K562 (cell line): Measurements from ENCODE around the gene AHCYL2. TPM values are rescaled to one million over a fixed set of nuclear protein-coding genes. Genes with fewer than 3 reads are reported as not detected.

Source experiments
- CSDE1 ChIP-seq, 2 experiments: fragments of 450-650 bp; IDR thresholded peaks; 2 replicates each; pipeline ENCODE4 v1.6.1; 2016; ENCODE audit warnings: mild to moderate bottlenecking in 1 of 2
- ETV6 ChIP-seq, 3 experiments: fragments of 150-350 bp in 1 of 3; sonication (generic) in 1 of 3; formaldehyde crosslinking in 1 of 3; IDR thresholded peaks; 2 replicates each; pipeline versions ENCODE4 v1.6.1 to v1.8.0; 2014 to 2022; ENCODE audit warnings: borderline replicate concordance in 2 of 3, low read depth in 2 of 3, antibody characterized with exemption in 1 of 3, low read length in 1 of 3, mild to moderate bottlenecking in 1 of 3, missing genetic modification reagents in 1 of 3
- JUN ChIP-seq, 2 experiments: sonication (generic) in 1 of 2; formaldehyde crosslinking in 1 of 2; IDR thresholded peaks; 2 replicates each; pipeline versions ENCODE4 v1.6.1 to v1.8.0; 2012 to 2022; ENCODE audit warnings: borderline replicate concordance in 2 of 2, mild to moderate bottlenecking in 2 of 2, improper control_type of control experiment in 1 of 2, low read depth in 1 of 2, low read length in 1 of 2, missing genetic modification reagents in 1 of 2
- SMARCA4 ChIP-seq: fragments of 450-650 bp; IDR thresholded peaks from 2 replicates; pipeline ENCODE4 v1.6.1; 2016
- SRSF1 ChIP-seq: fragments of 200-400 bp; formaldehyde crosslinking; IDR thresholded peaks from 2 replicates; pipeline ENCODE4 v1.6.1; 2017; ENCODE audit warnings: mild to moderate bottlenecking, low read depth, low read length, moderate library complexity
- ZNF589 ChIP-seq: fragments of 200-800 bp; sonication (Bioruptor generic); IDR thresholded peaks from 2 replicates; pipeline ENCODE4 v1.6.1; 2016; ENCODE audit warnings: low read depth, missing genetic modification characterization, missing compliant biosample characterization
- polyA plus RNA-seq, 8 experiments: library from polyadenylated mRNA; depleted of rRNA in 4 of 8; stranded (reverse) in 5 of 8; unstranded in 3 of 8; fragments of >200 nt; fragmentation: Nextera tagmentation in 2 of 8; fragmentation: Illumina TruSeq in 1 of 8; extraction: Ambion mirVana in 2 of 8; extraction: Trizol in 1 of 8; gene quantifications; 2 replicates each; pipeline versions ENCODE4 v1.2.1 to v1.2.3, GENCODE V29; 2011 to 2014; ENCODE audit warnings: inconsistent platforms in 1 of 8, missing spikeins in 1 of 8
- total RNA-seq, 7 experiments: library from RNA; depleted of rRNA in 6 of 7; stranded (reverse); fragments of >200 nt in 6 of 7; fragmentation: Illumina TruSeq in 2 of 7; extraction: Trizol in 2 of 7; gene quantifications; 2 replicates each; pipeline versions ENCODE4 v1.2.1 to v1.2.3, GENCODE V29; 2011 to 2021; ENCODE audit warnings: low replicate concordance in 1 of 7
- TF ChIP-seq, protein P1 (sequence below), 3 experiments: fragments of 200-800 bp in 1 of 3; fragments of 250-450 bp in 1 of 3; fragments of 450-650 bp in 1 of 3; sonication (Bioruptor Pico) in 1 of 3; sonication (Bioruptor generic) in 1 of 3; formaldehyde crosslinking in 1 of 3; IDR thresholded peaks; 2 replicates each; pipeline versions ENCODE4 v1.6.1 to v1.8.0; 2016 to 2022; ENCODE audit warnings: mild to moderate bottlenecking in 2 of 3, missing genetic modification characterization in 2 of 3, missing compliant biosample characterization in 1 of 3, moderate library complexity in 1 of 3
- TF ChIP-seq, protein P2 (sequence below): fragments of 450-650 bp; IDR thresholded peaks from 2 replicates; pipeline ENCODE4 v1.6.1; 2014; ENCODE audit warnings: low read depth, mild to moderate bottlenecking, moderate library complexity, borderline replicate concordance
- TF ChIP-seq, protein P3 (sequence below): sonication (generic); formaldehyde crosslinking; IDR thresholded peaks from 2 replicates; pipeline ENCODE4 v1.8.0; 2023; ENCODE audit warnings: missing genetic modification reagents, mild to moderate bottlenecking, borderline replicate concordance
- TF ChIP-seq, protein P4 (sequence below): sonication (generic); formaldehyde crosslinking; IDR thresholded peaks from 2 replicates; pipeline ENCODE4 v1.8.1; 2023; ENCODE audit warnings: mild to moderate bottlenecking, missing genetic modification reagents

Gene AHCYL2
- total and polyA plus RNA-seq, 9 of the 15 experiments (the other 6 are each of a cell fraction or from before 2014, with no cell fraction given), result 0.93 to 10.5 (median 5.2) TPM

- TF ChIP-seq, protein P1, sequence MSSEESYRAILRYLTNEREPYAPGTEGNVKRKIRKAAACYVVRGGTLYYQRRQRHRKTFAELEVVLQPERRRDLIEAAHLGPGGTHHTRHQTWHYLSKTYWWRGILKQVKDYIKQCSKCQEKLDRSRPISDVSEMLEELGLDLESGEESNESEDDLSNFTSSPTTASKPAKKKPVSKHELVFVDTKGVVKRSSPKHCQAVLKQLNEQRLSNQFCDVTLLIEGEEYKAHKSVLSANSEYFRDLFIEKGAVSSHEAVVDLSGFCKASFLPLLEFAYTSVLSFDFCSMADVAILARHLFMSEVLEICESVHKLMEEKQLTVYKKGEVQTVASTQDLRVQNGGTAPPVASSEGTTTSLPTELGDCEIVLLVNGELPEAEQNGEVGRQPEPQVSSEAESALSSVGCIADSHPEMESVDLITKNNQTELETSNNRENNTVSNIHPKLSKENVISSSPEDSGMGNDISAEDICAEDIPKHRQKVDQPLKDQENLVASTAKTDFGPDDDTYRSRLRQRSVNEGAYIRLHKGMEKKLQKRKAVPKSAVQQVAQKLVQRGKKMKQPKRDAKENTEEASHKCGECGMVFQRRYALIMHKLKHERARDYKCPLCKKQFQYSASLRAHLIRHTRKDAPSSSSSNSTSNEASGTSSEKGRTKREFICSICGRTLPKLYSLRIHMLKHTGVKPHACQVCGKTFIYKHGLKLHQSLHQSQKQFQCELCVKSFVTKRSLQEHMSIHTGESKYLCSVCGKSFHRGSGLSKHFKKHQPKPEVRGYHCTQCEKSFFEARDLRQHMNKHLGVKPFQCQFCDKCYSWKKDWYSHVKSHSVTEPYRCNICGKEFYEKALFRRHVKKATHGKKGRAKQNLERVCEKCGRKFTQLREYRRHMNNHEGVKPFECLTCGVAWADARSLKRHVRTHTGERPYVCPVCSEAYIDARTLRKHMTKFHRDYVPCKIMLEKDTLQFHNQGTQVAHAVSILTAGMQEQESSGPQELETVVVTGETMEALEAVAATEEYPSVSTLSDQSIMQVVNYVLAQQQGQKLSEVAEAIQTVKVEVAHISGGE (CRISPR knock-in tag; IDR thresholded peaks at IDR 0.05), result 0 out of 6 replicates have a peak, but pooled peaks of 1 of the 3 experiments have one; percentile 46
- TF ChIP-seq, protein P2, sequence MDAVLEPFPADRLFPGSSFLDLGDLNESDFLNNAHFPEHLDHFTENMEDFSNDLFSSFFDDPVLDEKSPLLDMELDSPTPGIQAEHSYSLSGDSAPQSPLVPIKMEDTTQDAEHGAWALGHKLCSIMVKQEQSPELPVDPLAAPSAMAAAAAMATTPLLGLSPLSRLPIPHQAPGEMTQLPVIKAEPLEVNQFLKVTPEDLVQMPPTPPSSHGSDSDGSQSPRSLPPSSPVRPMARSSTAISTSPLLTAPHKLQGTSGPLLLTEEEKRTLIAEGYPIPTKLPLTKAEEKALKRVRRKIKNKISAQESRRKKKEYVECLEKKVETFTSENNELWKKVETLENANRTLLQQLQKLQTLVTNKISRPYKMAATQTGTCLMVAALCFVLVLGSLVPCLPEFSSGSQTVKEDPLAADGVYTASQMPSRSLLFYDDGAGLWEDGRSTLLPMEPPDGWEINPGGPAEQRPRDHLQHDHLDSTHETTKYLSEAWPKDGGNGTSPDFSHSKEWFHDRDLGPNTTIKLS, result no peak
- TF ChIP-seq ETV6 (IDR thresholded peaks at IDR 0.05; ENCODE audit: borderline replicate concordance in 1 of 2, low read depth in 2 of 2, low read length in 1 of 2) (no peak), ETV6 (CRISPR knock-in tag; IDR thresholded peaks at IDR 0.05; ENCODE audit: borderline replicate concordance) (no peak), SMARCA4 (no peak), JUN (IDR thresholded peaks at IDR 0.05; ENCODE audit: borderline replicate concordance, low read depth, low read length) (no peak), JUN (CRISPR knock-in tag; IDR thresholded peaks at IDR 0.05; ENCODE audit: borderline replicate concordance) (no peak), CSDE1 (IDR thresholded peaks at IDR 0.05) (no peak; a peak in 1 of 4 replicates), SRSF1 (no peak), ZNF589 (no peak)
- TF ChIP-seq, protein P3, sequence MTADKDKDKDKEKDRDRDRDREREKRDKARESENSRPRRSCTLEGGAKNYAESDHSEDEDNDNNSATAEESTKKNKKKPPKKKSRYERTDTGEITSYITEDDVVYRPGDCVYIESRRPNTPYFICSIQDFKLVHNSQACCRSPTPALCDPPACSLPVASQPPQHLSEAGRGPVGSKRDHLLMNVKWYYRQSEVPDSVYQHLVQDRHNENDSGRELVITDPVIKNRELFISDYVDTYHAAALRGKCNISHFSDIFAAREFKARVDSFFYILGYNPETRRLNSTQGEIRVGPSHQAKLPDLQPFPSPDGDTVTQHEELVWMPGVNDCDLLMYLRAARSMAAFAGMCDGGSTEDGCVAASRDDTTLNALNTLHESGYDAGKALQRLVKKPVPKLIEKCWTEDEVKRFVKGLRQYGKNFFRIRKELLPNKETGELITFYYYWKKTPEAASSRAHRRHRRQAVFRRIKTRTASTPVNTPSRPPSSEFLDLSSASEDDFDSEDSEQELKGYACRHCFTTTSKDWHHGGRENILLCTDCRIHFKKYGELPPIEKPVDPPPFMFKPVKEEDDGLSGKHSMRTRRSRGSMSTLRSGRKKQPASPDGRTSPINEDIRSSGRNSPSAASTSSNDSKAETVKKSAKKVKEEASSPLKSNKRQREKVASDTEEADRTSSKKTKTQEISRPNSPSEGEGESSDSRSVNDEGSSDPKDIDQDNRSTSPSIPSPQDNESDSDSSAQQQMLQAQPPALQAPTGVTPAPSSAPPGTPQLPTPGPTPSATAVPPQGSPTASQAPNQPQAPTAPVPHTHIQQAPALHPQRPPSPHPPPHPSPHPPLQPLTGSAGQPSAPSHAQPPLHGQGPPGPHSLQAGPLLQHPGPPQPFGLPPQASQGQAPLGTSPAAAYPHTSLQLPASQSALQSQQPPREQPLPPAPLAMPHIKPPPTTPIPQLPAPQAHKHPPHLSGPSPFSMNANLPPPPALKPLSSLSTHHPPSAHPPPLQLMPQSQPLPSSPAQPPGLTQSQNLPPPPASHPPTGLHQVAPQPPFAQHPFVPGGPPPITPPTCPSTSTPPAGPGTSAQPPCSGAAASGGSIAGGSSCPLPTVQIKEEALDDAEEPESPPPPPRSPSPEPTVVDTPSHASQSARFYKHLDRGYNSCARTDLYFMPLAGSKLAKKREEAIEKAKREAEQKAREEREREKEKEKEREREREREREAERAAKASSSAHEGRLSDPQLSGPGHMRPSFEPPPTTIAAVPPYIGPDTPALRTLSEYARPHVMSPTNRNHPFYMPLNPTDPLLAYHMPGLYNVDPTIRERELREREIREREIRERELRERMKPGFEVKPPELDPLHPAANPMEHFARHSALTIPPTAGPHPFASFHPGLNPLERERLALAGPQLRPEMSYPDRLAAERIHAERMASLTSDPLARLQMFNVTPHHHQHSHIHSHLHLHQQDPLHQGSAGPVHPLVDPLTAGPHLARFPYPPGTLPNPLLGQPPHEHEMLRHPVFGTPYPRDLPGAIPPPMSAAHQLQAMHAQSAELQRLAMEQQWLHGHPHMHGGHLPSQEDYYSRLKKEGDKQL (CRISPR knock-in tag), result no peak
- TF ChIP-seq, protein P4, sequence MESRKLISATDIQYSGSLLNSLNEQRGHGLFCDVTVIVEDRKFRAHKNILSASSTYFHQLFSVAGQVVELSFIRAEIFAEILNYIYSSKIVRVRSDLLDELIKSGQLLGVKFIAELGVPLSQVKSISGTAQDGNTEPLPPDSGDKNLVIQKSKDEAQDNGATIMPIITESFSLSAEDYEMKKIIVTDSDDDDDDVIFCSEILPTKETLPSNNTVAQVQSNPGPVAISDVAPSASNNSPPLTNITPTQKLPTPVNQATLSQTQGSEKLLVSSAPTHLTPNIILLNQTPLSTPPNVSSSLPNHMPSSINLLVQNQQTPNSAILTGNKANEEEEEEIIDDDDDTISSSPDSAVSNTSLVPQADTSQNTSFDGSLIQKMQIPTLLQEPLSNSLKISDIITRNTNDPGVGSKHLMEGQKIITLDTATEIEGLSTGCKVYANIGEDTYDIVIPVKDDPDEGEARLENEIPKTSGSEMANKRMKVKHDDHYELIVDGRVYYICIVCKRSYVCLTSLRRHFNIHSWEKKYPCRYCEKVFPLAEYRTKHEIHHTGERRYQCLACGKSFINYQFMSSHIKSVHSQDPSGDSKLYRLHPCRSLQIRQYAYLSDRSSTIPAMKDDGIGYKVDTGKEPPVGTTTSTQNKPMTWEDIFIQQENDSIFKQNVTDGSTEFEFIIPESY, result no peak
These were observed 215.3 kb downstream of the AHCYL2 start (continued) for GRCh38 chr7:129439963-129440625.
